ENCODE data around the gene OGFRL1. TPM values are rescaled to one million over a fixed set of nuclear protein-coding genes. Genes with fewer than 3 reads are reported as not detected.

Gene OGFRL1
- total and polyA plus RNA-seq, 7 donors = 2.0 to 7.7 (median 5.8) TPM

DNA sequence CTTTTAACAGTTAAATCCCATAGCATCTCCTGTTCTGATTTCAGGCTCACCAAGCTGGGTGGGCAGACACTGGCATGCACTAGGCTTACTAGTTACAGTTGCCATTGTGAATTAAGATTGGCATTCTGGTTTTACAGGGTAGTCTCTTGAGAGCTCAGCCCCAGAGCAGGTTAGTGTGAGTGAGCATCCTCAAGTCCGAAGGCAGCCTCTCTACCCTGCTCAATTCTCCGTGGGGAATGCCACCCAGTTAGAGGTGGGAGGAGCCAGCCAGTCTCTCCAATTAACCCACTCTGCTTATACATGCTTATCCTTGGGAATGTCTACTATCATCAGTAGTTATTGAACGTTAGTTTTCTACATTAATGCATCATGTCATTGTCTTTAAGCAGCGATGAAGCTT lies 8.9 kb upstream of the OGFRL1 start:
- intact Hi-C loops (cut with DNase I) = no loop called here
- TF ChIP-seq, protein P1, sequence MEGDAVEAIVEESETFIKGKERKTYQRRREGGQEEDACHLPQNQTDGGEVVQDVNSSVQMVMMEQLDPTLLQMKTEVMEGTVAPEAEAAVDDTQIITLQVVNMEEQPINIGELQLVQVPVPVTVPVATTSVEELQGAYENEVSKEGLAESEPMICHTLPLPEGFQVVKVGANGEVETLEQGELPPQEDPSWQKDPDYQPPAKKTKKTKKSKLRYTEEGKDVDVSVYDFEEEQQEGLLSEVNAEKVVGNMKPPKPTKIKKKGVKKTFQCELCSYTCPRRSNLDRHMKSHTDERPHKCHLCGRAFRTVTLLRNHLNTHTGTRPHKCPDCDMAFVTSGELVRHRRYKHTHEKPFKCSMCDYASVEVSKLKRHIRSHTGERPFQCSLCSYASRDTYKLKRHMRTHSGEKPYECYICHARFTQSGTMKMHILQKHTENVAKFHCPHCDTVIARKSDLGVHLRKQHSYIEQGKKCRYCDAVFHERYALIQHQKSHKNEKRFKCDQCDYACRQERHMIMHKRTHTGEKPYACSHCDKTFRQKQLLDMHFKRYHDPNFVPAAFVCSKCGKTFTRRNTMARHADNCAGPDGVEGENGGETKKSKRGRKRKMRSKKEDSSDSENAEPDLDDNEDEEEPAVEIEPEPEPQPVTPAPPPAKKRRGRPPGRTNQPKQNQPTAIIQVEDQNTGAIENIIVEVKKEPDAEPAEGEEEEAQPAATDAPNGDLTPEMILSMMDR (IDR thresholded peaks at IDR 0.05) = no peak

DNA sequence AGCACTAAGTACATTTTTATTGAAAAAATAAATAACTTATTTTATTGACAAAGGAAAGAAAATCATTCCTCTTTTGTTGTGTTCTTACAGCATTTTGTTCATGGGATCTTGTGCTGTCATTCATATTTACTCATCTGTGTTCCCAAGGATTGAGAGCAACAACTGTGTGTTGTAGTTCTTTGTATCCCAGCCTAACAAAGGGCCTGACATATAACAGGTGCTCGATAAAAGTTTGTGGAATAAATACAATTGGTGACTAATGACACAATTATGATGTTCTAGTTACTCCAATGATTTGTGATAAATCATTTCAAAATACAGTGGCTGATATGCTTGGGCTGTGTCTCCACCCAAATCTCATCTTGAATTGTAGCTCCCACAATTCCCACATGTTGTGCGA lies 7.9 kb upstream of the OGFRL1 start:
- no peak overlapping the region for H3K4me3 ChIP-seq
- DNase-seq (no peak), ATAC-seq (no peak)
- TF ChIP-seq, protein P1 (IDR thresholded peaks at IDR 0.05) = no peak
- 81 to 90% (median 87%) methylated on average over 2 of the region's 2 CpGs for WGBS, 3 donors
- no peaks in the 10 kb centered on the region for H3K36me3 ChIP-seq (ENCODE audit: insufficient read depth in 1 of 2, low read depth in 1 of 2)
- intact Hi-C loops (cut with DNase I) = no loop called here
- no peaks in the 10 kb centered on the region for H3K27me3 ChIP-seq (ENCODE audit: insufficient read depth in 3 of 3, low read length in 2 of 3)
- H3K27ac ChIP-seq = no peak overlapping the region
- no peaks in the 10 kb centered on the region for H3K4me1 ChIP-seq
- no peaks in the 10 kb centered on the region for H3K9me3 ChIP-seq

More for the DNA sequence above, 8.9 kb upstream of the OGFRL1 start:
- Histone ChIP-seq H3K4me1 (no peaks in the 10 kb centered on the region), H3K27me3 (ENCODE audit: insufficient read depth in 3 of 3, low read length in 2 of 3) (no peaks in the 10 kb centered on the region), H3K36me3 (ENCODE audit: insufficient read depth in 1 of 2, low read depth in 1 of 2) (no peaks in the 10 kb centered on the region), H3K27ac (no peak overlapping the region), H3K4me3 (no peak overlapping the region), H3K9me3 (no peaks in the 10 kb centered on the region)
- no peak for ATAC-seq
- whole genome bisulfite sequencing, 3 donors = 60 to 67% (median 63%) methylated on average over 4 of the region's 4 CpGs
- DNase-seq = no peak

DNA sequence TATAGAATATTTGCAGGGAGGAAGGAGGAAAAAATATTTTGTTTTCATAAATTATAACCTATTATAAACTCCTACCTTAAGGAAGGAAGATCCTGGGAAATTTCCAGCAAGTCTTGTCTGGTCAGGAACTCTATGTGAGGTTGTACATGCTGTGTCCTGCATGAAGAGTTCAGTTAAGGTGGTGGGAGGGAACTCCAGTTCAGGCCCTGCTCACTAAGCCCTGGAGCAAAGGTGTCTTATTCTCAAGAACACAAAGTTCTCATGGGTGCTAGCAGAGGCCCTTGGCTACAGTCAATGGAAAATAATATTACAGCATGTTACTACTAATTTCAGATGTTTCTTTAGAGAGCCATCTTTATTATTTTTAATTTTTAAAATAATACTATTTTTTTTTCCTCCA lies 3.8 kb upstream of the OGFRL1 start:
- no peak overlapping the region for H3K27ac ChIP-seq

DNA sequence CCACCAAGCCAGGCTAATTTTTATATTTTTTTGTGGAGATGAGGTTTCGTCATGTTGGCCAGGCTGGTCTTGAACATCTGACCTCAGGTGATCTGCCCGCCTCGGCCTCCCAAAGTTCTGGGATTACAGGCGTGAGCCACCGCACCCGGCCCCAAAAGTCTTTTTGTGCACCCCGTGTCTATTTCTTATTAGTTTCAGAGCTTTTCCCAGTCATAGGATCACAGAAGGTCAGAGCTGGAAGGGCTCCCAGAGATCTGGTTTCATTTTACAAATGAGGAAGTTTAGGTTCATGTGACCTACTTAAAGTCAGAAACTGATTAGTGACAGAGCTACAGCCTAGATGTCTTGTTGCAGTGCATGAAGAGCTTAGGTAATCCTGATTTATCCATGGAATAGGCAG lies 1.6 kb upstream of the OGFRL1 start:
- Histone ChIP-seq H3K4me3 (no peak overlapping the region), H3K27me3 (ENCODE audit: insufficient read depth in 3 of 3, low read length in 2 of 3) (no peaks in the 10 kb centered on the region), H3K36me3 (ENCODE audit: insufficient read depth in 1 of 2, low read depth in 1 of 2) (no peaks in the 10 kb centered on the region), H3K9me3 (no peaks in the 10 kb centered on the region), H3K4me1 (peaks cover 27% of the 10 kb centered on the region), H3K27ac (peak overlapping the region; percentile 79)
- WGBS, 3 donors = 49 to 75% (median 54%) methylated on average over 7 of the region's 7 CpGs
- DNase-seq (peak in 1 of 2 donors; percentile 42), ATAC-seq (no peak)
- TF ChIP-seq, protein P1 (IDR thresholded peaks at IDR 0.05) = no peak
- intact Hi-C loops (cut with DNase I) = no loop called here

More for the DNA sequence above, 3.8 kb upstream of the OGFRL1 start:
- TF ChIP-seq, protein P1 (IDR thresholded peaks at IDR 0.05) = no peak
- H3K36me3 ChIP-seq (ENCODE audit: insufficient read depth in 1 of 2, low read depth in 1 of 2) = no peaks in the 10 kb centered on the region
- H3K27me3 ChIP-seq (ENCODE audit: insufficient read depth in 3 of 3, low read length in 2 of 3) = no peaks in the 10 kb centered on the region
- no peak overlapping the region for H3K4me3 ChIP-seq
- H3K4me1 ChIP-seq = peaks cover 16% of the 10 kb centered on the region
- no peak for DNase-seq
- intact Hi-C loops (cut with DNase I) = no loop called here
- ATAC-seq = no peak
- no peaks in the 10 kb centered on the region for H3K9me3 ChIP-seq

DNA sequence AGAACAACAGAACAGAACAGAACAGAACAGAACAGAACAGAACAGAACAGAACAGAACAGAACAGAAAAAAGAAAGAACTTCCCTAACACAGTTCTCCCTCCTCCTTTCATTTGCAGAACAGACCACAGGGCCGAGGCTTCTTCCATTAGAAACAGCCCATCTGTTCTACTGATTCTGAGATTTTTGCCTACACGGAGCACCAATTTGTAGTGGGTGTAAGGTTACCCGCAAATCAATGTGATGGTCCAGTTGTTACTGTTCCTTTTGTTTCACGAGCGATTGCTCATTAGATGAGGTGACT lies 734 bp upstream of the OGFRL1 start:
- DNase-seq = no peak
- intact Hi-C loops (cut with DNase I) = no loop called here
- Histone ChIP-seq H3K27me3 (ENCODE audit: insufficient read depth in 3 of 3, low read length in 2 of 3) (no peaks in the 10 kb centered on the region), H3K9me3 (no peaks in the 10 kb centered on the region), H3K4me1 (peaks cover 27% of the 10 kb centered on the region), H3K27ac (peak overlapping the region; percentile 79), H3K4me3 (peak overlapping the region; percentile 76), H3K36me3 (ENCODE audit: insufficient read depth in 1 of 2, low read depth in 1 of 2) (no peaks in the 10 kb centered on the region)
- TF ChIP-seq, protein P1 (IDR thresholded peaks at IDR 0.05) = no peak
- WGBS, 3 donors = 5 to 17% (median 8%) methylated on average over 5 of the region's 5 CpGs
- ATAC-seq = no peak

All from psoas muscle (tissue), 8 donors.